Neural progenitor cell (in vitro differentiated cells): ENCODE measurements around the gene UPP2.

Experiments
- EZH2phosphoT487 ChIP-seq: fragments of 200-600 bp; sonication (generic); IDR thresholded peaks from 2 replicates; pipeline ENCODE4 v1.6.1; 2017; ENCODE audit warnings: antibody characterized with exemption
- TF ChIP-seq, protein P1 (sequence below): fragments of 200-600 bp; sonication (generic); IDR thresholded peaks from 2 replicates; pipeline ENCODE4 v1.5.1; 2017; ENCODE audit warnings: antibody characterized with exemption, mild to moderate bottlenecking

DNA sequence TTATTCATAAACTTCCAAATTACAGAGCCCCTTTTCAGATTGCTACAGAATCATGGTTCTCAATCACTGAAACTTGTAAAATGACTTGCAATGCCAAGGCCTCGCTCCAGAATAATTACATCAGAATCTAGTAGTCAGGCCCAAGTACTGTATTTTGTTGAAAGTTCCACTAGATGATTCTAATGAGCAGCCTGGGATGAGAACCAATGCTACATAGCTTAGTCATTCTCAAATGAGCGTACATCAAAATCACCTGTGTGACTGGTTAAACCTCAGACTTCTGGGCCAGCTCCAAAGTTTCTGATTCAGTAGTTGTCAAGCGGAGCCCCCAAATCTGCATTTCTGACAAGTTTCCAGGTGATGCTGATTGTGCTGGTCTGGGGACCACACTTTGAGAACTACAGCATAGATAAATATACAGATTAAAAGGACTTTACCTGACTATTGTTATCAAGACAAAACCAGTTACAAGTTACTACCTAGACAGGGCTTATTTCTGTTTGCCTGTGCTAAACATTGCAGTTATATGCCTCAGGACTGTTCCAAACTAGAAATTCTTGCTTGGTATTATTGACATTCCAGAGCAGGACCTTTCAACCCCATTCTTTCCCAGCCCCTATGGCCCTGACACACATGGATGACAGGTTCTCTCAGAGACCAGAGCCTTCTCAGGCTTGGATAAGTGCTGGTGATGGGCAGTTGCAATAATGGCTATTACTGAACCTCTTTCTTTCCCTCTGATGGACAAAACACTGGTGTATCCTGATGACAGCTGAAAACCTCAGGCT lies 83.1 kb downstream of the UPP2 start:
- TF ChIP-seq, protein P1, sequence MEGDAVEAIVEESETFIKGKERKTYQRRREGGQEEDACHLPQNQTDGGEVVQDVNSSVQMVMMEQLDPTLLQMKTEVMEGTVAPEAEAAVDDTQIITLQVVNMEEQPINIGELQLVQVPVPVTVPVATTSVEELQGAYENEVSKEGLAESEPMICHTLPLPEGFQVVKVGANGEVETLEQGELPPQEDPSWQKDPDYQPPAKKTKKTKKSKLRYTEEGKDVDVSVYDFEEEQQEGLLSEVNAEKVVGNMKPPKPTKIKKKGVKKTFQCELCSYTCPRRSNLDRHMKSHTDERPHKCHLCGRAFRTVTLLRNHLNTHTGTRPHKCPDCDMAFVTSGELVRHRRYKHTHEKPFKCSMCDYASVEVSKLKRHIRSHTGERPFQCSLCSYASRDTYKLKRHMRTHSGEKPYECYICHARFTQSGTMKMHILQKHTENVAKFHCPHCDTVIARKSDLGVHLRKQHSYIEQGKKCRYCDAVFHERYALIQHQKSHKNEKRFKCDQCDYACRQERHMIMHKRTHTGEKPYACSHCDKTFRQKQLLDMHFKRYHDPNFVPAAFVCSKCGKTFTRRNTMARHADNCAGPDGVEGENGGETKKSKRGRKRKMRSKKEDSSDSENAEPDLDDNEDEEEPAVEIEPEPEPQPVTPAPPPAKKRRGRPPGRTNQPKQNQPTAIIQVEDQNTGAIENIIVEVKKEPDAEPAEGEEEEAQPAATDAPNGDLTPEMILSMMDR: no peak
- TF ChIP-seq EZH2phosphoT487: no peak
